GM23338 (cell line): ENCODE results near the gene KIF6.

Experiments used
- CTCF ChIP-seq, 2 experiments: fragments of 200-600 bp in 1 of 2; sonication (generic) in 1 of 2; conservative IDR thresholded peaks; 2 replicates each; pipeline versions ENCODE4 v1.5.1 to v1.6.1; 2016 to 2017; ENCODE audit warnings: antibody characterized with exemption in 2 of 2, low read depth in 2 of 2, mild to moderate bottlenecking in 2 of 2, moderate library complexity in 1 of 2
- REST ChIP-seq: IDR thresholded peaks from one replicate; pipeline ENCODE4 v1.6.1; 2018; ENCODE audit warnings: antibody characterized with exemption; ENCODE audit not compliant: unreplicated experiment

- TF ChIP-seq CTCF (conservative IDR thresholded peaks at IDR 0.05; ENCODE audit: low read depth in 2 of 2) (no peak), REST (no peak)
Observed at GRCh38 chr6:39623750-39624149, 101.5 kb downstream of the KIF6 start.
